Ascending aorta (tissue), 2 donors: ENCODE results near the gene RHBDL1. TPM values are rescaled to one million over a fixed set of nuclear protein-coding genes. Genes with fewer than 3 reads are reported as not detected.

Experiments used
- DNase-seq, 2 donors: peaks; one replicate each; pipeline ENCODE4 v3.0.0-alpha.2; 2019; ENCODE audit warnings: low spot score in 2 of 2
- H3K27ac ChIP-seq, 2 donors: fragments of 200-600 bp; sonication (generic); one replicate each; pipeline ENCODE4 v1.5.1; 2016 to 2017; ENCODE audit warnings: mild to moderate bottlenecking in 1 of 2
- H3K27me3 ChIP-seq: fragments of 200-600 bp; sonication (generic); one replicate; pipeline ENCODE4 v1.5.1; 2017
- H3K36me3 ChIP-seq, 2 donors: fragments of 200-600 bp; sonication (generic); one replicate each; pipeline ENCODE4 v1.5.1; 2016
- H3K4me1 ChIP-seq, 2 donors: fragments of 200-600 bp; sonication (generic); one replicate each; pipeline ENCODE4 v1.5.1; 2016 to 2017; ENCODE audit warnings: mild to moderate bottlenecking in 1 of 2
- H3K4me3 ChIP-seq, 2 donors: fragments of 200-600 bp; sonication (generic); one replicate each; pipeline ENCODE4 v1.5.1; 2016 to 2017; ENCODE audit warnings: mild to moderate bottlenecking in 1 of 2
- H3K9me3 ChIP-seq, 2 donors: fragments of 200-600 bp; sonication (generic); one replicate each; pipeline ENCODE4 v1.5.1; 2016
- intact Hi-C: fragments of 100-400 bp; cut with DNase I; formaldehyde crosslinking; loops from one replicate; pipeline ENCODE4 v1.15.1; 2023
- total RNA-seq: library from RNA; depleted of rRNA; stranded (reverse); fragments of >200 nt; gene quantifications from one replicate; pipeline ENCODE4 v1.1.0, GENCODE V29; 2016
- TF ChIP-seq, protein P1 (sequence below), 3 experiments: fragments of 200-600 bp in 2 of 3; fragments of 450-650 bp in 1 of 3; sonication (generic) in 2 of 3; IDR thresholded peaks; one replicate each; pipeline ENCODE4 v1.5.1; 2016 to 2019; ENCODE audit warnings: antibody characterized with exemption in 3 of 3, mild to moderate bottlenecking in 1 of 3, moderate library complexity in 1 of 3

Gene RHBDL1
- total RNA-seq, 1 donor from 2014 or later, result 1.1 TPM

- H3K27ac ChIP-seq, result no peak overlapping the region
- peaks cover 25 to 32% of the 10 kb centered on the region in 2 donors for H3K4me1 ChIP-seq
- H3K27me3 ChIP-seq, result peaks cover 13% of the 10 kb centered on the region
- DNase-seq, result no peak
- TF ChIP-seq, protein P1, sequence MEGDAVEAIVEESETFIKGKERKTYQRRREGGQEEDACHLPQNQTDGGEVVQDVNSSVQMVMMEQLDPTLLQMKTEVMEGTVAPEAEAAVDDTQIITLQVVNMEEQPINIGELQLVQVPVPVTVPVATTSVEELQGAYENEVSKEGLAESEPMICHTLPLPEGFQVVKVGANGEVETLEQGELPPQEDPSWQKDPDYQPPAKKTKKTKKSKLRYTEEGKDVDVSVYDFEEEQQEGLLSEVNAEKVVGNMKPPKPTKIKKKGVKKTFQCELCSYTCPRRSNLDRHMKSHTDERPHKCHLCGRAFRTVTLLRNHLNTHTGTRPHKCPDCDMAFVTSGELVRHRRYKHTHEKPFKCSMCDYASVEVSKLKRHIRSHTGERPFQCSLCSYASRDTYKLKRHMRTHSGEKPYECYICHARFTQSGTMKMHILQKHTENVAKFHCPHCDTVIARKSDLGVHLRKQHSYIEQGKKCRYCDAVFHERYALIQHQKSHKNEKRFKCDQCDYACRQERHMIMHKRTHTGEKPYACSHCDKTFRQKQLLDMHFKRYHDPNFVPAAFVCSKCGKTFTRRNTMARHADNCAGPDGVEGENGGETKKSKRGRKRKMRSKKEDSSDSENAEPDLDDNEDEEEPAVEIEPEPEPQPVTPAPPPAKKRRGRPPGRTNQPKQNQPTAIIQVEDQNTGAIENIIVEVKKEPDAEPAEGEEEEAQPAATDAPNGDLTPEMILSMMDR (IDR thresholded peaks at IDR 0.05), result no peak
- no peaks in the 10 kb centered on the region for H3K36me3 ChIP-seq
- no peak overlapping the region for H3K4me3 ChIP-seq
- intact Hi-C loops, result no loop called here
- H3K9me3 ChIP-seq, result no peaks in the 10 kb centered on the region
Observed at GRCh38 chr16:723695-724094, 48.2 kb downstream of the RHBDL1 start.

DNA sequence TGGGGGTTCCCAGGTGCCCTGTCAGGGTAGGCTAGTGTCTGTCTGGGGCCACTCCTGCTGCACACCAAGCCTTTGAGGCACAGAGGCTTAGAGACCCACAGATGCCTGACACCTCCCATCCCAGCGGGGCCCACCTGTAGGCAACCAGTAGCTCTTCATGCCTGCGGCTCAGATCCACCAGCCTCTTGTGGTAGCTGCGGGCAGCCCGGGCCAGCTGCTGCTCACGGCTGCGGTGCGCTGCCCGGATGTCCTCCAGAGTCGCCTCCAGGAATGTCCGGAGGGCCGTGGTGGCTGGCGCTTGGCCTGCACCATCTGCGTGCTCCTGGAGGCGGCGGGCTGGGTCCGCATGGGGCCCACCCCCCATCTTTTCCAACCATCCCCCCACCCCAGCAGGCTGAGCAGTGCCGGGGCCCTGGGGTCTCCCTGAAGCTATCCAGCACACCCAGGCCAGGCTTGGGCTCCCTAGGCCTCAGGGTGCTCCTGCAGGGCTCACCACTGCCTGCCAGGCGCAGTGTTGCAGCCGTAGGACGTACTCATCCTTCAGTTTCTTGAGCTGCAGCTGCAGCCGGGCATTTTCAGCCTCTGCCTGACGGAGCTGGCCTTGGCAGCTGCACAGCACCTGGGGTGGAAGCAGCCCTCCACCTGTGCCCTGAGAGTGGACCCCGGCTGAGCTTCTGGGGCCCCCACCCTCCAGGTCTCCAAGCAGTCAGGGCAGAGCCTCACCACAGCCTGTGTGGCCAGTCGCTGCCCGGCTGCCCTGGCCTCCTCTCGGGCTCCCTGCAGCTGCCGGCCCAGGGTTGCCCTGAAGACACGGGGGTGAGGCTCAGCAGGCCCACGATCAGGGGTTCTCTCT is 48.9 kb downstream of the RHBDL1 start:
- intact Hi-C loops, result no loop called here

GRCh38 chr16:725041-725376 is 49.5 kb downstream of the RHBDL1 start:
- intact Hi-C loops, result no loop called here
- no peak overlapping the region for H3K27ac ChIP-seq
- H3K4me1 ChIP-seq, result peaks cover 23 to 32% of the 10 kb centered on the region in 2 donors
- no peak for DNase-seq
- peaks cover 13% of the 10 kb centered on the region for H3K27me3 ChIP-seq
- H3K36me3 ChIP-seq, result no peaks in the 10 kb centered on the region
- no peaks in the 10 kb centered on the region for H3K9me3 ChIP-seq
- TF ChIP-seq, protein P1 (IDR thresholded peaks at IDR 0.05), result no peak
- no peak overlapping the region for H3K4me3 ChIP-seq

More for the DNA sequence above, 48.9 kb downstream of the RHBDL1 start:
- TF ChIP-seq, protein P1 (IDR thresholded peaks at IDR 0.05), result no peak
- Histone ChIP-seq H3K27me3 (peaks cover 13% of the 10 kb centered on the region), H3K4me1 (peaks cover 25 to 32% of the 10 kb centered on the region in 2 donors), H3K36me3 (no peaks in the 10 kb centered on the region), H3K4me3 (no peak overlapping the region), H3K9me3 (no peaks in the 10 kb centered on the region), H3K27ac (no peak overlapping the region)
- DNase-seq, result no peak

- Histone ChIP-seq H3K4me1 (peaks cover 19 to 29% of the 10 kb centered on the region in 2 donors), H3K27ac (no peak overlapping the region)
Observed at GRCh38 chr16:725463-726187, 50.2 kb downstream of the RHBDL1 start.

DNA sequence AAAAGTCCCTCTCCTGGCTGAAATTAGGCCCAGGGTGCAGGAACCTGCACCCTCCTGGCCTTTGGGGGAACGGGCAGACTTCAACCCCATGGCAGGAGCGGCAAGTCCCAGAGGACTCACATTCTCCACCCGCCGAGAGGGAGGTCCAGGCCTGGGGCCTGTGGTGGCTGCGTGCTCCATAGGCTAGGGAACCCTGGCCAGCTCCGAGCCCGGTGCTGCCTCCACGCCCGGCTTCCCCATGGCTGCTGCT is 50.6 kb downstream of the RHBDL1 start:
- intact Hi-C loops, result no loop called here
- TF ChIP-seq, protein P1 (IDR thresholded peaks at IDR 0.05), result no peak
- Histone ChIP-seq H3K4me3 (no peak overlapping the region), H3K27me3 (peaks cover 13% of the 10 kb centered on the region), H3K4me1 (peaks cover 19 to 29% of the 10 kb centered on the region in 2 donors), H3K36me3 (peaks cover 0 to 7% of the 10 kb centered on the region in 2 donors), H3K9me3 (no peaks in the 10 kb centered on the region), H3K27ac (no peak overlapping the region)
- no peak for DNase-seq

More at GRCh38 chr16:725463-726187, 50.2 kb downstream of the RHBDL1 start:
- no peak overlapping the region for H3K4me3 ChIP-seq
- no peak for DNase-seq
- intact Hi-C loops, result no loop called here
- H3K9me3 ChIP-seq, result no peaks in the 10 kb centered on the region
- TF ChIP-seq, protein P1 (IDR thresholded peaks at IDR 0.05), result no peak
- peaks cover 0 to 4% of the 10 kb centered on the region in 2 donors for H3K36me3 ChIP-seq
- peaks cover 13% of the 10 kb centered on the region for H3K27me3 ChIP-seq
